ENCODE results near the gene MYLK4. TPM values are rescaled to one million over a fixed set of nuclear protein-coding genes. Genes with fewer than 3 reads are reported as not detected.

The MYLK4 gene
- total and polyA plus RNA-seq, 4 donors: 0.07 to 0.65 (median 0.39) TPM

GRCh38 chr6:2667617-2668016, 83.1 kb downstream of the MYLK4 start:
- Histone ChIP-seq H3K27ac (ENCODE audit: low read depth in 1 of 2, low read length in 2 of 2) (no peak overlapping the region), H3K9ac (ENCODE audit: low read depth in 1 of 2, low read length in 2 of 2) (no peak overlapping the region), H3K4me3 (ENCODE audit: low read depth in 1 of 3, low read length in 3 of 3) (no peak overlapping the region), H3K4me1 (ENCODE audit: control insufficient read depth in 4 of 4, insufficient read depth in 4 of 4, low read length in 3 of 4) (peaks cover 0 to 5% (median 0%) of the 10 kb centered on the region in 4 donors), H3K36me3 (ENCODE audit: control insufficient read depth in 4 of 4, insufficient read depth in 3 of 4, low read depth in 1 of 4, low read length in 3 of 4) (no peaks in the 10 kb centered on the region), H3K27me3 (ENCODE audit: control insufficient read depth in 4 of 4, insufficient read depth in 4 of 4, low read length in 3 of 4) (no peaks in the 10 kb centered on the region), H3K9me3 (ENCODE audit: control insufficient read depth in 4 of 4, low read length in 3 of 4) (peaks cover 0 to 4% (median 2%) of the 10 kb centered on the region in 4 donors)
- WGBS: 84% methylated on average over 7 of the region's 7 CpGs
- TF ChIP-seq EGR1 (IDR thresholded peaks at IDR 0.05; ENCODE audit: low read depth in 2 of 2): no peak
- no peak for TF ChIP-seq GABPA (IDR thresholded peaks at IDR 0.05 in 1 of 2, conservative IDR thresholded peaks at IDR 0.05 in 1 of 2)
- DNase-seq (ENCODE audit: low spot score): no peak

- Histone ChIP-seq H3K27me3 (ENCODE audit: control insufficient read depth in 4 of 4, insufficient read depth in 4 of 4, low read length in 3 of 4) (no peaks in the 10 kb centered on the region), H3K9ac (ENCODE audit: low read depth in 1 of 2, low read length in 2 of 2) (no peak overlapping the region), H3K36me3 (ENCODE audit: control insufficient read depth in 4 of 4, insufficient read depth in 3 of 4, low read depth in 1 of 4, low read length in 3 of 4) (no peaks in the 10 kb centered on the region), H3K4me1 (ENCODE audit: control insufficient read depth in 4 of 4, insufficient read depth in 4 of 4, low read length in 3 of 4) (peaks cover 0 to 5% (median 0%) of the 10 kb centered on the region in 4 donors), H3K4me3 (ENCODE audit: low read depth in 1 of 3, low read length in 3 of 3) (no peak overlapping the region), H3K9me3 (ENCODE audit: control insufficient read depth in 4 of 4, low read length in 3 of 4) (peaks cover 0 to 5% (median 3%) of the 10 kb centered on the region in 4 donors), H3K27ac (ENCODE audit: low read depth in 1 of 2, low read length in 2 of 2) (no peak overlapping the region)
- DNase-seq (ENCODE audit: low spot score): no peak
- WGBS: 56% methylated on average over 6 of the region's 6 CpGs
- TF ChIP-seq HNF4A (conservative IDR thresholded peaks at IDR 0.05) (no peak), RAD21 (IDR thresholded peaks at IDR 0.05) (no peak), SP1 (IDR thresholded peaks at IDR 0.05) (no peak), JUND (IDR thresholded peaks at IDR 0.05) (no peak), YY1 (IDR thresholded peaks at IDR 0.05) (no peak), TAF1 (conservative IDR thresholded peaks at IDR 0.05) (no peak), FOXA2 (IDR thresholded peaks at IDR 0.05) (no peak), CTCF (IDR thresholded peaks at IDR 0.05; ENCODE audit: low read depth, low read length, missing input control) (no peak), RXRA (IDR thresholded peaks at IDR 0.05) (no peak), HNF4G (IDR thresholded peaks at IDR 0.05) (no peak), ZBTB33 (IDR thresholded peaks at IDR 0.05) (no peak), REST (IDR thresholded peaks at IDR 0.05) (no peak)
Measured at GRCh38 chr6:2666906-2667575, 83.7 kb downstream of the MYLK4 start.
